M059J (cell line): ENCODE measurements around the gene CDH4. TPM values are rescaled to one million over a fixed set of nuclear protein-coding genes. Genes with fewer than 3 reads are reported as not detected.

Source experiments
- DNase-seq: peaks from one replicate; pipeline ENCODE4 v3.0.0-alpha.2; 2012; ENCODE audit warnings: low read depth
- total RNA-seq: library from RNA; depleted of rRNA; stranded (reverse); fragments of >200 nt; shearing (Covaris generic); gene quantifications from 2 replicates; pipeline ENCODE4 v1.2.3, GENCODE V29; 2014

The CDH4 gene
- total RNA-seq, 1 experiment from 2014 or later, result 7.8 TPM

DNA sequence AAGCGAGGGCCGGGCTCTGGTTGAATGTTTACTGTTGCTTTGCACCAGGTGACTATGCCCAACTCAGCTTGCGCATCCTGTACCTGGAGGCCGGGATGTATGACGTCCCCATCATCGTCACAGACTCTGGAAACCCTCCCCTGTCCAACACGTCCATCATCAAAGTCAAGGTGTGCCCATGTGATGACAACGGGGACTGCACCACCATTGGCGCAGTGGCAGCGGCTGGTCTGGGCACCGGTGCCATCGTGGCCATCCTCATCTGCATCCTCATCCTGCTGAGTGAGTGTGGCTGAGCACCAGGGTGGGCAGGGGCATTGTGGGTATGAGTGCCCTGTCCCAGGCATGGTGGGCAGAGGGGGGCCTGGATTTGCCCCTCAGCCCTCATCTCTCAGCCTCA is 677.5 kb downstream of the CDH4 start:
- no peak for DNase-seq

DNA sequence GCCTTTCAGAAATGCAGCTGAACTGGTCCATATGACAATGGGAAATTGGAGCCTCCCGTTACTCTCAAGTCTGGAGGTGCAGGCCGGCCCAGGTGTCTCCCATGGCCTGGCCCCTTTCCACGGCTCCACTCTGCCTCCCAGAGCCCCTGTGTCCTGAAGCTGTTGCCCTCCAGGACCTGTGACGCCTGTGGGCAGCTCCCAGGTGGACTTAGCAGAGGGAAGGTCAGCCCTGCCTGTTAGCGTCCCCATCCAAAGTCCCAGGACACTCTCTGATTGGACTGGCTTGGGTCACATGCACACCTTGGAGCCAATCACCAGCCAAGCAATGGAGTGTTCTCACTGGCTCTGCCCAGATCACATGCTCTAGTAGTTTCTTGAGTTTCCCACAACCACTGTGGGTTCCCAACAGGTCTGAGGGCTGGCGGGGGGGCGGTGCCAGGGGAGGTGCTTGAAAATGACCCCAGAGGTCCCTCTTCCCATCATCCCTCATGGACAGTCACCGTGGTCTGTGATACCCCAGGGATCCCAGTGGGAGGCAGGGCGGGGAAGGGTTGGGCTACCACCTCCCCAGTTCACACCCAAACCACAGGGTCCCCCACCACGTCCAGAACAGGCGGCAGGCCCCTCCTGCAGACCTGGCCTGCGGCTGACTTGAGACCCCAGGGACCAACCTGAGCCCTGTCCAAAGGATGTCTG is 678.1 kb downstream of the CDH4 start:
- no peak for DNase-seq

DNA sequence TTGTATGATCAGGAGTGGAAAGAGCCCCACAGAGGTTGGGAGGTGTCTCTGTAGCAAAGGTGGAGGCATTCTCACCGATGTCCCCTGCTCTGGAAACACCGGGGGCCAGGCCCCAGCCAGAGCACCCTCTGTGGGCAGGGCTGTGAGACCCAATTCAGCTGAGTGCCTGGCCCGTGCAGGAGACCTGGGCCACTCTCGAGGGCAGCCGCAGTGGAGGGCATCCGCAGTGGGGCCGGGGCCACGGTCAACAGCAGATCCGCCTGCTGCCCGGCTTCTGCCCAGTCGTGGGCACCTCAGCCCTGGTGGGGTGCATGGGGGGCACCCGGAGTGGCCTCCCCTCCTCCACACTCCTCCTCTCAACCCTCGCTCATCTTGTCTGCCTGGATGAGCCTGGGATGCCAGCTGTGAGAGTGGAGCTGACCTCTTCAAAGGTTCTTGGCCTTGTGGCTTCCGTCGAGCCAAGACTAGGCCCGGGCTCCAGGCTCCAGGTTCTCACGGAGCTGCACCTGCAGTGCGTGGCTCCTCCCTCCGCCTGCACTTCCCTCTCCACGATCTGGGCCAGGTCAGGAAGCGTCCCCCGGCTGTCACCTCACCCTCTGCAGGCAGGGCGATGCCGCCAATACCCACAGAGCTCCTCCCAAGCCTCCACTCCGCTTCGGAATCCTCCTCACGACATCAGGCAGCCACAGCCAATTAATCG is 678.9 kb downstream of the CDH4 start:
- no peak for DNase-seq

DNA sequence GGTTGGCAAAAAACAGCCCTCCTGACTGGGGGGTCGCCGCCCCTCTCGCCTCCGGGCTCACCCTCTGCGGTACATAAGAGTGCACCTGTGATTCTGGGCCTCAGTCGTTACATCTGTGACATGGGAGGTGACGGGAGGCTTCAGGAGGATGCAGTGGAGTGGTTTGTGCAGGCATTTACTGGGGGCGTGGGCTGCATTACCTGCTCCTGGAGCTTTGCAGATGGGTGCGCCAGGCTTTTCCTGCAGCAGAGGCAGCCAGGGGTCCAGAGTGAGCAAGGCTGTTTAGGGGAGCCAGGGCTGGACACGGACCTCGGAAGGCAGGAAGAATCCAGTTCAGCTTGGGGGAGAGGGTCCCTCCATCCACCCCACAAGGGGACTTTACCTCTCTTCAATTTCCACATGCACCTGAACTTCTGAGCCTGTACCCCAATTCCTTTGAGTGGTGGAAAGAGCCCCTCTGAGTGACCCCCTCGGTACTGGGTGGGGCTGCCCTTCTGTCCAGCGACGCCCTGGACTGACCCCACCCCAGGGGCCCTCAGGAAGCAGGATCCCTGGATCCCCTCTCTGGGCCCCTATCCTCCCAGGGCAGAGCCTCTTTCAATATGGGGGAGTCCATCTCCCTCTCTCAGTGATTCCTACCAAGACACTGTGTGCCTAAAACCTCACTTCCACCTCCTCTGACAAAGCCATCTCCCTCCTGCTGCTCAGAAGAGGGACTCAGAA is 679.6 kb downstream of the CDH4 start:
- DNase-seq, result no peak

DNA sequence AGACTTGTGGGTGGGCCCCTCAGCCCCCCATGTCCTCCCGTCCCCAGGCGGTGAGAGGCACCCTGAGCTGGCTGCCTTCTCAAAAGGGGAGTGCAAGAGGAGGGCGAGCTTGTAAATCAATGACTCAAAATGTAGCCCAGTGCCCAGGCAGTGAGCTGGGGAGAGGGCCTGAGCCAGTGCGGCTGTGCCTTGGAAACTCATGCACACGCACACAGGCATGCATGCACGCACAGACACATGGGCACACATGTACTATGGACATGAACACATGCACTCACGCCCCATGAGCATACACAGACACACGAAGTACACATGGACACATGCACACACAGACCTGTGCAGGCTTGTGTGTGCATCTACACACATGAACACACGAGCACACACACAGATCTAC is 680.1 kb downstream of the CDH4 start:
- no peak for DNase-seq

DNA sequence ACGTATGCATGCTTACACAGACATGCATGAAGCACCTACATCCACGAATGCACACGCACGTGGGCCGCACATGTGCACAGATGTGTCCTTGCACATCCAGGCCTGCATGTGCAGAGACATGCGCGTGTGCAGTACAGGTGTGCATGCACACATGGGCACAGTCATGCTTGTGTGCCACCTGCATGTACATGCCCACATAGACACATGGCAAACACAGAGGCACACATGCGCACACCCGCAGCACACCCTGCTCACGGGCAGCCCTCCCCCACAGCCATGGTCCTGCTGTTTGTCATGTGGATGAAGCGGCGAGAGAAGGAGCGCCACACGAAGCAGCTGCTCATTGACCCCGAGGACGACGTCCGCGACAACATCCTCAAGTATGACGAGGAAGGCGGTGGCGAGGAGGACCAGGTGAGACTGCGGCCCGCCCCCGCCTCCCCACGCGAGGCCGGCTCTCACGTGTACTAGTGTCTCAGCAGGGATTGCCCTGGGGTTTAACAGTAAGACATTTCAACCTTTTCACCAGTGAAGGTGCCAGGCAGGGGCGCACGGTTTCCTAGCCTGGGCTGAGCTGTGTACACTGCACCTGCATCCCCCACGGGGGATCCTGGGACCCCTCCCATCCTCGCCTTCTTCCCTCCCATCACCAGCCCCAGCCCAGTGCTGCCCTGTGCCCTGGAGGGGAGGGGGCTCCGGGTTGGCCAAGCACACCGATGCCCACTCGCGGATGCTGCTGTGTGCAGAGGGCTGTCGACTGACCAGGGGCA is 680.8 kb downstream of the CDH4 start:
- no peak for DNase-seq

DNA sequence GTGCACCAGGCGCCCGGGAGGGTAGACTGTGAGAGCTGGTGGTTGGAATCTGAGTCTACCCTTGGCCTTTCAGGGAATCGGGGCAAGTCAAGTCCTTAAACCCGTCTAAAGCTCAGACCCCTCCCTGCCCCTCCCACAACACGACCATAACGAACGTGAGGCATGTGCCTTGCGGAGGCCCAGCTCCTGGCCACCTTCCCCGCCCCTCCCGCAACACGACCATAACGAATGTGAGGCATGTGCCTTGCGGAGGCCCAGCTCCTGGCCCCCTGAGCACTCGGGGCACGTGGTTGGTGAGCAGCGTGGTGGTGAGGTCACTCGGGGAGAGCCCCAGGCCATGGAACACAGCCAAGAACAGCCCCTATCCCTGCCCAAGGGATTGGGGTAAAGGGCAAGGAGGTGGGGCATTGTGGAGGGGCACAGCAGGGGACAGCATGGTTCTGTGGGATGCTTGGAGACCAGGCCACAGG is 681.5 kb downstream of the CDH4 start:
- no peak for DNase-seq

DNA sequence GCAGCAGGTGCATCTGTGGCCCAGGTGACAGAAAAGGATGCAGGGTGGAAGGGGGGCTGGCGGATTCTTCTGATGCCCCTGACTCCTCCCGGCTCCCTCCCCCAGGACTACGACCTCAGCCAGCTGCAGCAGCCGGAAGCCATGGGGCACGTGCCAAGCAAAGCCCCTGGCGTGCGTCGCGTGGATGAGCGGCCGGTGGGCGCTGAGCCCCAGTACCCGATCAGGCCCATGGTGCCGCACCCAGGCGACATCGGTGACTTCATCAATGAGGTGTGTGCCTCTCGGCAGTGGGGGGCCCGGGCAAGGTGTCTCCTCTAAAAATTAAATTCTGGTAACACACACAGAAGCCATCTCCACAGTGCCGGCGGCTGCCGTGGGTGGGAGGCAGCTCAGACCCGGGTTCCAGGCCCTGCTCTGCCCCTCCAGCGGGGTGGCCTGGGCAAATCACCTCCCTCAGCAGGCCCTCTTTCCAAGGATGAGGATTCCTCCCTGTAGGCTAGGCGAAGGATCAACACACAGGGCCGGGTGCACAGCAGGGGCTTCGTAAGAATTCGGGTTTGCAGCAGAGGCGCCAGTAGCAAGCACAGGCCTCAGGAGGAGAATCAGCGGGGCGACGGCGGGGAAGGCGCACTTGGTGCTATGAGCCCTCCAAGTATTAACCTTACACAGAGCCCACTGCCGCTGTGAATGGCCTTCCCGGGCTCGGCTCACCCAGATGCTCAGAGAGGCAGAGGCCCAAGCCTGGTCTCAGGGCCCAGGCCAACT is 682.1 kb downstream of the CDH4 start:
- no peak for DNase-seq

DNA sequence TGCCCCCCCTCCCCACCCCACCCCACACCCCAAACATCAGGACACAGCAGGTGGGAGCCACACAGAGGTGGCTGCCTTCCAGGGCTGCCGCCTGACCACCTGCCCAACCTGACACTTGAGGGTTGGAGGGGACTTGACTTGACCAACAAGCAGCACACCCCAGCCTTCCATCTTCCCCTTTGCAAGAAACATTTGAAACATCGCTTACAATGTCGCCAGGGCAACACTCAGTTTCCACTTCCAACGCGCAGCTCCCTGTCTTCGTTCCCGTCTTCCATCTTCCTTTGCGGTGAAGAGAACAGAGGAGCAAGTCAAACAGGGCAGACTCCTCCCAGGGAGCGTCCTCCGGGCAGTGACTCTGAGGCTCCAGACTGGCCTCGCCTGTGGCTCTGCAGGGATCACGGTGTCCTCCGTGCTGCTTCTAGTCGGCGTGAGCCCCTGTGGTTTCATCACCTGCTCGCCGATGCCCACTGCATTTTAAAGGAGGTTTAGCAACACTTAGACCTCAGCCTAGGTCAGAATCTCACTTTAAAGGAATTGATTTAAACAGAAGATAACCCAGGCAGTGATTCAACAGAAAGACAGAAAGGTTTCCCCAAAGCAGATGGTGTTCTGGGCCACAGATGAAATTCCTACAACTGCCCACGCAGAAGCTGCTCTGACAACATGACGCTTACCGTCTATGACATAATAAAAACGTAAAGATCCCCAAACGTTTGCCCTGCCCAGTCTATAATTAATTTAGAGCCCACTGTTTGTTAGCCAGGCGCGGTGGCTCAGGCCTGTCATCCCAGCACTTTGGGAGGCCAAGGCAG is 682.9 kb downstream of the CDH4 start:
- no peak for DNase-seq

DNA sequence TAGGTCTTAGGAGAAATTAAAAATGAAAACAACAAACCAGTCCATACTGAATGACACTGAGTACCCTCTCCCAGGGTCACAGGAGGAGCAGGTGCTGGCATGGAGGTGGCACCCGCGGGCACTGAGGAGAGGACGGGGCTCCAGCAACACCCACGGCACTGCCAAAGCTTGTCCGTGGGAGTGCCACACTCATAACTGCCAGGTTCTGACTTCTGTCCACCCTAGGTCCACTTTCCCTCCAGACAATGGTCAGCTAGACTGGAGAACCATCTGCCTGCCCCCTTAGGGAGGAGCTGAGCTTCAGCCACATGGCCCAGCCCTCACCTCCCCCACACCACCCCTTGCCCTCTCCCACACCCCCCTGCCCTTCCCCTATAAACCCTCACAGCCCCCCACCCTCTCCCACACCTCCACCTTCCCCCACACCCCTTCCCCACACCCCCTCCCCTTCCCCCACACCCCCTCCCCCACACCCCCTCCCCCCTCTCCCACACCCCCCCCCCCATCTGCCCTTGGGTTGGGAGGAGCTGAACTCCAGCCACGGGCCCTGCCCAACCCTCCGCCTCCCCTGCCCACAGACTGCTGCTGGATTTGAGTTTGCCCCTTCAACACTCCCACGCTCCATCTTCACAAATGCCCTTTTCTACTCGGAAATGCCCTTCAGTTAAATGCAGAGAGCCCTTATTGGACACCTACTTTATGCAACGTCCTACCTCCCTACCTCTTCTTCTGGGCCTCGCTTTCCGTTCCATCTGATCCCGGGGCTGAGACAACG is 684.1 kb downstream of the CDH4 start:
- no peak for DNase-seq

DNA sequence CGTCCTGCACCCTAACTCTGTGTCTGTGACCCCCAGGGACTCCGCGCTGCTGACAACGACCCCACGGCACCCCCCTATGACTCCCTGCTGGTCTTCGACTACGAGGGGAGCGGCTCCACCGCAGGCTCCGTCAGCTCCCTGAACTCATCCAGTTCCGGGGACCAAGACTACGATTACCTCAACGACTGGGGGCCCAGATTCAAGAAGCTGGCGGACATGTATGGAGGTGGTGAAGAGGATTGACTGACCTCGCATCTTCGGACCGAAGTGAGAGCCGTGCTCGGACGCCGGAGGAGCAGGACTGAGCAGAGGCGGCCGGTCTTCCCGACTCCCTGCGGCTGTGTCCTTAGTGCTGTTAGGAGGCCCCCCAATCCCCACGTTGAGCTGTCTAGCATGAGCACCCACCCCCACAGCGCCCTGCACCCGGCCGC is 684.7 kb downstream of the CDH4 start:
- DNase-seq, result no peak

DNA sequence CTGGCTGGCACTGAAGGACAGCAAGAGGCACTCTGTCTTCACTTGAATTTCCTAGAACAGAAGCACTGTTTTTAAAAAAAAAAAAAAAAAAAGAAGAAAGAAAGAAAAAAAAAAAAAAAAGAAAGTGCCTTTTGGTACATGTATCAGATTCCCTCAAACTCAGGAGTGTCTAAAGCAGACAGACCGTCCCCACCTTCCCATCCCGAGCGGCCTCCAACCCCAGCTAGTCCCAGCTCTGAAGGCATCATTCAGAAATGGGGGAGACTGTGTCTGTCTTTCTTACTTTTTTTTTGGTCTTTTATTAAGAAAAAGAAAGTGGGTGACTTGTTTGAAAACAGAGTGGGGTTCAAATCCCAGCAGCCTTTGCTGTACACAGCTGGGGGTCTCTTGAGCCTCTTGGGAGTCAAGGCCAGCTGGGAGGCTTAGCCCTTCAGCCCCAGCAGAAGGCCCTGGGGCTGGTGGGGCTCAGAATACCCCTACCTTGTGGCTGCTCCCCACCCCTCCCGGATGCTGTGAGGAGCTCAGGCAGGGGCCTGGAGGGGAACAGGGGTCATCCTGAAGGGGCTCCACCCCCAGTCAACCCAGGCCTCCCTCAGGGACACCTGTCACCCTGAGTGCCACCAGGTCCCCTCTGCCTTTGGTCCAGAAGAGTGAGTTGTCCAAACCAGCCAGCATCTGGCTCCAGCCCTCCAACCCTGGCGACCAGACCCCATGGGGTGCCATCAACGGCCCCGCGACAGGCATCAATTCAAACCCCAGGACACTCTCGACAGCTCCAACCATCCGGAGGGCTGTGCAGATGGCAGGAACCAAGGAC is 685.3 kb downstream of the CDH4 start:
- no peak for DNase-seq

DNA sequence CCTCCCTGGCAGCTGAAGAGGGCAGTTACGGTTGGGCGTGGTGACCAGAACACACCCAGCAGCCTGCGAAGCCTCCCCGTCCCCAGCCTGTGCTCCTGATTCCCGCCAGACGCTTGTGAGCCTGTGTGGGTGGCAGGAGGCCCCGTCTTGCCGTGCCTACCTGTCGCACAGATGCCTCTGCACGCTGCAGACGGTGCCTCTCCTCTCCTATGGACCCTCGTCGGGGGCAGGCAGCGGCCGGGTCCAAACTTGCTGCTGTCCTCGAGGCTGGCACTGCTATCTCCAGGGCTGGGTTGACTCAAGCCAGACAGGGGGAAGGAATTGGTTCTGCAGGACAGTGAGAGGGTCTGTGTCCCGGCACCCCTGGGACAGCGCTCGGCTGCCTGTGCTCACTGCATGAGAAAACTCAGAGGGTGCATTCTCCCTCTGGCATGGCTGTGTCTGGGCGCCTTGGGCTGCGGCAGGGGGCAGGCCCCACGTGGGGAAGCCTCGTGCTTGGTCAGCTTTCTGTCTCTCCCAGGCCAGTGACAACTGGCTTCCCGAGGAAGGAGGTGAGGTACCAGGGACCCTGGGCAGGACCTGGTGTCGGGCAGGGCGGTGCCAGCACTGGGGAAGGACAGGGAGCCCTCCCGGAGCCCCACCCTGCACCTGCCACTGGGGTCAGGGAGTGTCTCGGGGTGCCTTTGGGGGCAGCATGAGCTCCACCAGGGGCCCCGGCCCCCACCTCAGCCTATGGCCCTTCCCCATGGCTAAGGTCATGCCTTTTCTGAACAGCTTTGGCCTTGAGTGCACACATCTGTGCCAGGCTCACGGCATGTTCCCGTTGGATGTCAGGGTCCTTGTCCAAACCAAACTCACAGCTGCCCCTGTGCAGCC is 686.1 kb downstream of the CDH4 start:
- DNase-seq, result no peak

DNA sequence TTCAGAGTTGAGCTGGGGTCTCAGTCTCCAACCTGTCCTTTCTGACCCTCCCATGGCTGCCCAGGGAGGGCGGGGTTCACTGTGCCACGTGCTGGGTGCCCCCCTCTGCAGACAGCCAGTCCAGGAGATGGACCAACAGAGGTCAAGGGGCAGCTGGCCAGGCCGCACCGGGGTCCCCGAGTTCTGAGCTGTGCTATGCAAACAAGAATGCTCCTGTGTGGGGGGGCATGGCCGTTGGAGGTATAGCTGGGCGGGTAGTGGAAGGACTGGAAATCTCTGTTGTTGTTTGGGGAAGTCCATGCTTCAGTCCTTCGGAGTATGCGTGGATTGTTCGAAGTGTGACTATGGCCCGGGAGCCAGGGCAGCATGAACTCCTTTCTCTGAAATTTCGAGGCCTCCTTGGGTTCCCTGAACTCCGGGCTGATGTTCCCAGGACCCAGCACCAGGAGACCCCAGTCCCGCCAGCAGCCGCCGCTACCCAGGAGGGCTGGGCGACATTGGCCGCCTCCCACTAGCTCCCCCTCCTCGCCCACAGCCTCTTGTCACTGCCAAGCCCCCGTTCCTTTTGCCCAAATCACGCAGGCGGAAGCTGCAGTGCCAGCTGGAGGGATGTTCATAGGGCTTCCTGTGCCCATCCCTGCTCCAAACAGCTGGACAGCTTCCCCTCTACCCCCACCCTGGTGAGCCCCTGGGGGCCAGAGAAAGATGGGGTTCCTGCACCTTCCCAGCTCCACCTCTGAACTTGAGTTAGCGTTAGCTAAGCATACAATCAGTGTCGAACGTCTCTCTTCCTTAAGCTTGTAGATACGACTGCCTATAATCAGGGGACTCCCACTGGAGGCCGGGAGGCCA is 687.0 kb downstream of the CDH4 start:
- DNase-seq, result no peak

DNA sequence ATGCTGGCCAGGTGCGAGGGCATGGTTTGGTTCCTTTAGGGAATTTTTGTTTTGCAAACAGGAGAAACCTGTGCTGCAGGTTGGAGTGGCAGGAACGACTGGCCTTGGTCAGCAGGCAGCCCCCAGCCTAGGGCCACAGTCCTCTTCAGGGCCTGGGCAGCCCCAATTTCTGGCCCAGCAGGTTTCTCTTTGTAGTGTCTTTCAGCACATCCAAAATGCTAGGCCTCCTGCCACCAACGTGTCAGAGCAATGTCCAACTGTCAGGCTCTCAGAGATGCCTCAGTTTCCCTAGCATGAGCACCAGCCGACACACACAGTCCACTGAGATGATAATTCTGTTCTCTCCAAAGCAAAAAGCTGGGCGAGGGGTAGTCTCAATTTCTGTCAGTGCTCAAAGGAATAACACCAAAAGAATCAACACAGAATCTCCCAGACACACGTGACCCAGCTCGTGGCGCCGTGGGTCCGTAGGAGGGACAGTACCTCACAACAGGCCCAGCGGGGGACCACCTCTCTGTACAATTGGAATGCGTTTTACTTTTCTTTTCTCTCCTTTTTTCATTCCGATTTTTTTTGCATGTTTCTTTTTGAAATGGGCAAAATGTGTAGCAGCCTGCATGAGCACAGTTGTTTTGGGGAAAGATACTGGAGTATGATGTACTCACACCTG is 687.8 kb downstream of the CDH4 start:
- no peak for DNase-seq

DNA sequence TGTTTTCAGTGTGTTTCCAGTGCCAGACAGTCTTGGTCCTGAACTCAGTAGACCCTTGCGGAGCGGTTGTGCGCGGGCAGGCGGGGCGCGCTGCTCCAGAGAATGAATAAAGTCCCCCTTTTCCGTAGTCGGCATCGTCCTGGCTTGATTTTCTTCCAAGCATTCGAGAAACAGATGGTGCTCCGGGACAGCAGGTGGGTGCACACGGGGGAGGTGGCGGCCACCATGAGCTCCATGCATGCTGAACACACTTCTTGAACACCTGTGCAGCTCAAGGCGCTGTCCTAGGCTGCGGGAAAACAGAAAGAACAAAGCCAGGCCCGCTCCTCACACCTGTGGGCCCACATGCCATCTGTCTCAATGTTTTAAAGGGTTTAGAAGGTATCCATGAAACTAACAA is 688.4 kb downstream of the CDH4 start:
- DNase-seq, result no peak
